Measurements from ENCODE around the gene INO80C. TPM values are rescaled to one million over a fixed set of nuclear protein-coding genes. Genes with fewer than 3 reads are reported as not detected.
"Not testable (repeated sequence)": the region's sequence is repeated elsewhere in the genome, so short reads cannot be mapped to it uniquely, and the experiment has no call there.

The INO80C gene
- total RNA-seq, 1 experiment from 2014 or later: 7.3 TPM

DNA sequence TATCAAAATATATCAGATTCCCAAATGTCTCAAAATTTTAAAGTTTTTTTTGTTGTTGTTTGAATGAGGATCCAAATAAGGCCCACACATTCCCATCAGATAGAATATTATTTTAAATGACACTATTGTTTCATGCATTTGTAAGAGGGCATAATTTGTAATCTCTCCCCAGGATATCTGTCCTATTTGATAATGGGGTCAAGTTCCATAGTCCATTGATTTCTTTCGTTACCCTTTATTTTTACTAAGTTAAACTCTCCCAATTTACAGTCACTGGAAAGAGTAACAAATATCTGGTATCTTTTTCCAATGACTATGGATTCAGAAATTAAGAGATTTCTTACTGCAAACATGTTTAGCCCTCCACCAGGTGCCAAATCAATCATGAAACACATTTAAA, 32.4 kb downstream of the INO80C start:
- no peaks in the 10 kb centered on the region for H3K36me3 ChIP-seq
- no peak overlapping the region for H3K4me3 ChIP-seq
- no peaks in the 10 kb centered on the region for H3K27me3 ChIP-seq
- no peak for DNase-seq
- no peak overlapping the region for H3K27ac ChIP-seq
- no peaks in the 10 kb centered on the region for H3K4me1 ChIP-seq
- no peaks in the 10 kb centered on the region for H3K9me3 ChIP-seq (replicated peaks)

DNA sequence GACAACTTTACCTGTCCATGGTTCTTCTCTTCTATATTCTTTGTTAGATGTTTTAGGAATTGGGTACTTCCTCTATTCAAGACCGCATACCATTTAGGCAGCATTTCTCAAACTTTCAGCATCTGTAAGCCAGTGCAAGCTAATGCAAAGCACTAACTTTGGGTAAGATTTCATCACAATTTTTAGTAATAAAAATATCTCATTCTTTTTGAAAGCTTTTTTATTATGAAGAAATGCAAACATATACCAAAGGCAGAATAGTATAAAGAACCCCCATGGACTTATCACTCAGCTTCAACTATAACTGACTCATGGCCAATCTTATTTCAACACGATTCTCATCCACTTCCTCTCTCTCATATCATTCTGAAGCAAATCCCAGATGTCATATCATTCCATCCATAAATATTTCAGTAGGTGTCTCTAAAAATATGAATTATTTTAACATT, 32.9 kb downstream of the INO80C start:
- no peaks in the 10 kb centered on the region for H3K36me3 ChIP-seq
- H3K27ac ChIP-seq: no peak overlapping the region

DNA sequence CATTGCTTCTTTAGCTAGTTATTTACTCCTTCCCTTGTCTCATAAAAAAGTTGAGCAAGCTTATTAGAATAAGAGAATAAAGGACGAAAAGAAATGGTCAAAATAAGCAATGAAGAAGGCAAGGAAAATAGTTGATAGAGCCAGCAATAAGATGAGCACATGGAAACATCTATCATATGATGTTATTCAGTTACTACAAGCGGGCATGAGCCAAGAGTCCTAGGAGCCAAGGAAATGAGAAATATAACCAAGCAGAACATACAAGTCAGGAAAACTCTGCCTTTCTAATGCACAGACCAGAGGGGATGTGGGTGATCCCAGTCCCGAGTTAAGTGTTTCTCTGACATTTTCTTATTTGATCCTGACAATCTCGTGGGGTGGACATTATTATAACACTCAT, 33.9 kb downstream of the INO80C start:
- no peak overlapping the region for H3K27ac ChIP-seq
- no peaks in the 10 kb centered on the region for H3K27me3 ChIP-seq
- no peaks in the 10 kb centered on the region for H3K9me3 ChIP-seq (replicated peaks)
- no peaks in the 10 kb centered on the region for H3K36me3 ChIP-seq
- DNase-seq: no peak
- no peaks in the 10 kb centered on the region for H3K4me1 ChIP-seq
- no peak overlapping the region for H3K4me3 ChIP-seq

More for the DNA sequence above, 32.9 kb downstream of the INO80C start:
- Histone ChIP-seq H3K27me3 (no peaks in the 10 kb centered on the region), H3K9me3 (replicated peaks) (no peaks in the 10 kb centered on the region), H3K4me3 (no peak overlapping the region), H3K4me1 (no peaks in the 10 kb centered on the region)
- DNase-seq: no peak

DNA sequence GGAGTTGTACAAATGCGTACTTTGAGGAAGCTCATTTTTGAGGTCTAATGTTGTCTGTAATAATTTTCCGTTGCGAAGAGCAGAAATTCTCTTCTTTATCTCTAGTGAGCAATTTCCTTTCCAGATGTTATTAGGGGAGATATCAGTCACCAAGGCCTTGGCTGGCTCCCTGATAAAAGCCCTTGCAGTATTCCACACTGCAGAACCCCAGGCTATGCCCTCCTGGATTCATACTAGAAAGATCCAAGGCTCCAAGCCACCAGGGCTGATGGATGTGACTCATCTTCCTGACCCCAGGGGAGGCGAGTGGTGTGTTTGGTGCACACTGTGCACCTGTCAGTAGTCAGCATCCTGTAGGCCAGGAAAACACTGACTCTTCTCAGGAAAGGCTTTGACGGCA, 34.7 kb downstream of the INO80C start:
- Histone ChIP-seq H3K4me1 (no peaks in the 10 kb centered on the region), H3K27me3 (no peaks in the 10 kb centered on the region), H3K4me3 (no peak overlapping the region), H3K9me3 (replicated peaks) (no peaks in the 10 kb centered on the region), H3K36me3 (no peaks in the 10 kb centered on the region), H3K27ac (no peak overlapping the region)
- peak; percentile 12 to 24 for DNase-seq

DNA sequence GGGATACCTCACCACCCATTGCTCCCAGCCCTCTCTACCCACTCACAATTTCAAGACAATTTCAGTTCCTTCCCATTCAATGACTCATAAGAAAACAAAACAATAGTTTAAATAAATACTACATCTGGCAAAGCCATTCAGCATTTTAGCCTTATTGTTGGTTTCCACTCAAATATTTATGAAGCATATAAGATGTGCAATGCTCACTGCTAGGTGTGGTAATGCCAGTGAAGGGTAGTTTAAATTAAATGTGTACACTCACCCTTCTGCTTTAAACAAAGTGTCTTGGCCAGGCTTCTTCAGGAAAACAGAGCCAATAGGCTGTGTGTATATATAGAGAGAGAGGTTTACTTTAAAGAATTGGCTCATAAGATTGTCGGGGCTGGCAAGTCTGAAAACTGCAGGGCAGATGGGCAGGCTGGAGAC, 37.0 kb downstream of the INO80C start:
- Histone ChIP-seq H3K27ac (no peak overlapping the region), H3K27me3 (no peaks in the 10 kb centered on the region), H3K4me3 (no peak overlapping the region), H3K9me3 (replicated peaks) (no peaks in the 10 kb centered on the region), H3K36me3 (no peaks in the 10 kb centered on the region), H3K4me1 (no peaks in the 10 kb centered on the region)
- no peak for DNase-seq

DNA sequence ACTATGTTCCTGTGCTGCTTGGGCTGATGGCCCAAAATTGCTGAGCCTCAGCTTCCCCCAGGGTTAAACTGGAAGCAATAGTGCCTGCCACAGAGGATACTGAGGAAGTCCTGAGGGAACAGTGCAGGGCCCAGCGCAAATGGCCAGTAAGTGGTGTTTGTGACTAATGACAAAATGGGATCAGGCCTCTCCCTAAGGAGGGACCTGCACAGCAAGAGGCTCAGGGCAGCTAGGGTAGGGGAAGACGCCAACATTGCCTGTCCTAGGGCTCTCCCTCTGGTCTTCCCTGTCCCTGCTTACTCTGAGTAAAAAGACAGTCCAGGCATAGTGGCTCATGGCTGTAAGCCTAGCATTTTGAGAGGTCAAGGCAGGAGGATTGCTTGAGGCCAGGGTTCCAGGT, 37.8 kb downstream of the INO80C start:
- Histone ChIP-seq H3K4me1 (no peaks in the 10 kb centered on the region), H3K36me3 (no peaks in the 10 kb centered on the region)

DNA sequence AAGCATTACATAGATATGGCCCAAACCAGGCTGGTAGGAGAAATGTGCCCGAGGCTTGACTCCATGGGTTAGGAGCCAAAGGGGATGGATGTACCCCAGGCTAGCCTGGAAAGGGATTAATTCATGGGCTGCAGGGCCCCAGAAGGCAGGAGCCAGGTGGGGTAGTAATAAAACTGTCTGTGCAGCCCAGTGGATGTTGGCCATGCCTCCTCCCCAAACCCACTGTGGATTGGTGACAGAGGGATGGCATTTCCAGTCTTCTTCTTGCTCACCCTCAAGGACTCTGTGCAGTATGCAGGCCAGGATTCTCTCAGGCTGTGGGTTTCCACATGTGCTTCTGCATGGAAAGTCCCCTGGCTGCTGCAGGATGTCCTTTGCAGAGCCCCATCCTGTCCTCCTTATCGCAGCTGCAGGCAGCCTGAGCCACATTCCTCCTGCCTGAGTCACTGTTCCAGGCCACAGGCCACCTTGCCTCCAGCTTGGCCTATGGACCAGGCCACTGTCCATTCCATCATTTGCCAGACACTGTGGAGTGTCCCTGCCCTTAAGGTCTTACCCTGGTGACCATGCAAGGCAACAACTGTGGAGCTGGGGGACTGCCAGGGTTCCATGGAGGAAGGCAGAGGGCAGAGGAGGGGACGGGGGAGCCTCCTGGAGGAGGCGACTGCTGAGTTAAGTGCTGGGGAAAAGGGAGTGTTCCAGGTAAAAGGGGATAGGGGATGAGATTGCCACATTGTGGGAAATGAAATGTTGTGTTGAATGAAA, 38.9 kb downstream of the INO80C start:
- H3K36me3 ChIP-seq: no peaks in the 10 kb centered on the region
- H3K4me1 ChIP-seq: no peaks in the 10 kb centered on the region
- H3K27ac ChIP-seq: no peak overlapping the region
- no peaks in the 10 kb centered on the region for H3K9me3 ChIP-seq (replicated peaks)
- H3K27me3 ChIP-seq: no peaks in the 10 kb centered on the region
- DNase-seq: peak; percentile 26 to 36
- no peak overlapping the region for H3K4me3 ChIP-seq

More for the DNA sequence above, 37.8 kb downstream of the INO80C start:
- Histone ChIP-seq H3K27me3 (no peaks in the 10 kb centered on the region), H3K4me3 (no peak overlapping the region), H3K9me3 (replicated peaks) (no peaks in the 10 kb centered on the region), H3K27ac (no peak overlapping the region)
- DNase-seq: no peak

DNA sequence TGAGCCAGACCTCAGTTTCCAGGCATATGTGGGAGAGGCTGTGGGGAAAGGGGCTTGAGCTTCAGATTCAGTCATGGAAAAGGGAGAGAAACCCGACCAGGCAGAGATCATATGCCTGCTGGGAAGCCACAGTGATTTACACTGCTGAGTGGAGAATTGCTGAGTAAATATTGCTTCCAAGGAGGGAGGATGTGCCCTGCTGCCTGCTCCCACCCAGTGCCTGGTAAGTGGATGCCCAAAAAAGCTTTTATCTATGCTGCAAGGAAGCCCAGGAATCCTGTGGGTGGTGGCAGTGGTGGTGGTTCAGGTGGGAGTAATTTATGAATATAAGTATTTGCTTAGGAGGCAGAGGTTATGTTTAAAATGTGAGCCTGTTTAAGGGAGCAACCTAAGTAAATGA, 39.5 kb downstream of the INO80C start:
- no peak for DNase-seq
- H3K36me3 ChIP-seq: no peaks in the 10 kb centered on the region
- no peaks in the 10 kb centered on the region for H3K9me3 ChIP-seq (replicated peaks)
- H3K4me3 ChIP-seq: no peak overlapping the region
- no peaks in the 10 kb centered on the region for H3K27me3 ChIP-seq
- H3K27ac ChIP-seq: no peak overlapping the region
- no peaks in the 10 kb centered on the region for H3K4me1 ChIP-seq

DNA sequence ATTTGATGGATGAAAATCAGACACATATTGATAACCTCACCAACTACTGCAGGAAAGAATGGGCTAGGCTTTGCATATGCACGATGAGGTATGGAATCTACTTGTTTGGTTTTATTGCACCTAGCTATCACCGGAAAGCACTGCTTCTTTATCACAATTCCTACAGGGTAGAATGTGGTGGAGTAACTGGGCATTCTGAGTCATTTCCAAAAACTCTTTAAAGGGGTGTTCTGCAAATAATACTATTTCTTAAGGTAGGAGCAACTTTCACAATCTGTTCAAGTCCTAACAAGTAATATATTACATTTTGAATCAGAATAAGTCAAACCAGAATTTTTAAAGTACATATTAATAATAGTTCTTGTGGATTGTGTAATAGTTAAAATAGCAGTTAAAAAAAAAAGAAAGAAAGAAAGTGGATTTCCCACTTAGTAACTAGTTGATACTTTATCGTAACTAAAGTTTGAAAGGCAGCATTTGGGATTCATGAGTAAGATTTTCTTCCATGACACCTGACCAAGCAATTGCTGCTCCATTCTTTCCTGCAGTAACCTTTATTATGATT, 40.5 kb downstream of the INO80C start:
- H3K36me3 ChIP-seq: no peaks in the 10 kb centered on the region
- H3K9me3 ChIP-seq (replicated peaks): no peaks in the 10 kb centered on the region
- H3K4me1 ChIP-seq: no peaks in the 10 kb centered on the region
- no peak for DNase-seq
- no peaks in the 10 kb centered on the region for H3K27me3 ChIP-seq
- no peak overlapping the region for H3K27ac ChIP-seq
- H3K4me3 ChIP-seq: no peak overlapping the region

DNA sequence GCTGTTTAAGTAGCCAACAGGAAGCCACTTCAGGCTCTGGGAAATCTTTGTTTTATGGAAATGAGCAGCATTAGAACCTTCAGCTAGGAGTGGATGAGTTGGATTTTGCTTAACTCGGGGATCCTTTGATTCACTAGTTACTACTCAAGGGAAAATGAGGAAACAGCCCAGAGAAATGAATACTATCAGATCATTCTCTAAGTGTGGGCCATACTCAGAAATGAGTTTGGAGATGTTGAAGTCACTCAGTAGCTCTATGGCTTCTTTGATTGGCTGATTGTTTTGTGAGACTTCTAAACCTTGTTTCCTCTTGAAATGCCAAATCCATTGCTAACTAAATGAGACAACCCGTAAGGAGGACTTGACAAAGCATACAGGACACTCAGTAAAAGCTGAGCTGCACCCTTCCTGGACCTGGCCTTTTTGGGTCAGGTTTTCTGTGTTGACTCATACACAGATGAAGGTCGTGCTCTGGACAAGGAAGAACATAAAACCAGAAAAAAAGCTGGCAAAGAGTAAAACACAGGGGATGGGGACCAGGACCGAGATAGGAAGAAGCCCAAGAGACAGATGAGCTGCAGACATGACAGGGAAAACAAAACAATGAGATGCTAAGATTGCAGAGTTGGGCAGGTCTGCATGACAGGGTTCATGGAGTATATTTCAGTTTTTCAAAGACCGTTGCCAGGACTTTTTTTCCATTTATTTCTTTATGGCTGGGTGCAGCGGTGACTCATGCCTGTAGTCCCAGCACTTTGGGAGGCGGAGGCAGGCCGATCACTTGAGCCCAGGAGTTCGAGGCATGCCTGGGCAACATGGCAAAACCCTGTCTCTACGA, 41.6 kb downstream of the INO80C start:
- Histone ChIP-seq H3K4me1 (no peaks in the 10 kb centered on the region), H3K27me3 (no peaks in the 10 kb centered on the region), H3K36me3 (no peaks in the 10 kb centered on the region), H3K27ac (no peak overlapping the region), H3K9me3 (replicated peaks) (no peaks in the 10 kb centered on the region), H3K4me3 (no peak overlapping the region)
- DNase-seq: no peak

DNA sequence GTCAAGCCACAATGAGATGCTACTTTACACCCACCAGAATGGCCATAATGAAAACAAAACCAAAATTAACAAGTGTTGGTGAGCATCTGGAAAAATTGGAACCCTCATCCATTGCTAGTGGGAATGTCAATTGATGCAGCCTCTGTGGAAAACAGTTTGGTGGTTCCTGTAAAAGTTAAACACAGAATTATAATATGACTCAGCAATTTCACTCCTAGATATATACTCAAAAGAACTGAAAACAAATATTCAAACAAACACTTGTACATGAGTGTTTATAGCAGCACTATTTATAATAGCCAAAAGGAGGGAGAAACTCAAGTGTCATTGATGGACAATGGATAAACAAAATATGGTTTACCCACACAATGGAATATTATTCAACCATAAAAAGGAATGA, 43.0 kb downstream of the INO80C start:
- no peak for DNase-seq
- H3K4me1 ChIP-seq: no peaks in the 10 kb centered on the region
- H3K27ac ChIP-seq: no peak overlapping the region
- no peaks in the 10 kb centered on the region for H3K27me3 ChIP-seq
- H3K36me3 ChIP-seq: no peaks in the 10 kb centered on the region
- no peaks in the 10 kb centered on the region for H3K9me3 ChIP-seq (replicated peaks)
- H3K4me3 ChIP-seq: no peak overlapping the region

DNA sequence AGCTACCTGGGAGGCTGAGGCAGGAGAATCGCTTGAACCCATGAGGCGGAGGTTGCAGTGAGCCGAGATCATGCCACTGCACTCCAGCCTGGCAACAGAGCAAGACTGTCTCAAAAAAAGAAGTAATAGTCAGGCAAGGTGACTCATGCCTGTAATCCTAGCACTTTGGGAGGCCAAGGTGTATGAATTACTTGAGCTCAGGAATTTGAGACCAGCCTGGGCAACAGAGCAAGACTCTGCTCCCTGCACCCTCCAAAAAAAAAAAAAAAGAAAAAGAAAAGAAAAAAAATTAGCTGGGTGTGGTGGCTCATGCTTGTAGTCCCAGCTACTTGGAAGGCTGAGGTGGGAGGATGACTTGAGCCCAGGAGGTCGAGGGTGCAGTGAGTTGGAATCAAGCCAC, 44.7 kb downstream of the INO80C start:
- not testable (repeated sequence) for H3K36me3 ChIP-seq; H3K4me1 ChIP-seq; H3K27me3 ChIP-seq; DNase-seq; H3K27ac ChIP-seq; H3K4me3 ChIP-seq; H3K9me3 ChIP-seq (replicated peaks)

DNA sequence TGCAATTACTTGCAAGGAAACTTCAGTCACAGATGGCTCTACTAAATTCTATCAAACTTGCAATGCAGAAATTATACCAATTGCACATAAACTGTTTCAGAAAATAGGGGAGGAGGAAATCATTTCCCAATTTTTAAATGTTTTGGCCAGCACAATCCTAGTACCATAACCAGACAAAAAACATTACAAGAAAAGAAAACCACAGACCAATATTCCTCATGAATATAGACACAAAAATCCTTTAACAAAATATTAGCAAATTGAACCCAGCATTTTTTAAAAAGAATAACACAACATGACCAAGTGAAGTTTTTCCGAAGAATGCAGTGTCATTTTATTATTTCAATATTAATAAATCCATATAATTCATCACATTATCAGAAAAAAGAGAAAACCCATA, 45.8 kb downstream of the INO80C start:
- H3K27ac ChIP-seq: no peak overlapping the region
- no peaks in the 10 kb centered on the region for H3K27me3 ChIP-seq
- DNase-seq: no peak
- no peaks in the 10 kb centered on the region for H3K4me1 ChIP-seq
- no peaks in the 10 kb centered on the region for H3K9me3 ChIP-seq (replicated peaks)
- H3K4me3 ChIP-seq: no peak overlapping the region
- H3K36me3 ChIP-seq: no peaks in the 10 kb centered on the region

DNA sequence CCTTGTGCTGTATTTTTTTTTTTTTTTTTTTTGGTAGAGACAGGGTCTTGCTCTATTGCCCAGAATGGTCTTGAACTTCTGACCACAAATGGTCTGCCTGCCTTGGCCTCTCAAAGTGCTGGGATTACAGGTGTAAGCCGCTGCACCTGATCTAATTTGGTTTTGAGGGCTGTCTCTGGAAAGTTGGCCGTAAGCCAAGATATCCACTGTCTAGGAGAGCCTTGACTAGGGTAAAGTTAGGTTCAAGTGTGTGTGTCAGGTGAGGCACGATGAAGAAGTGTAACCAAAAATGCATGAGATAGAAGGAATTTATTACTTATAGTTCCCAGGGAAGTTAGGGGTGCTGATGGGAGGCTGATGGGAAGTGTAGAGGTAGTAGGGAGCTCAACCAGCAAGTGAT, 46.7 kb downstream of the INO80C start:
- Histone ChIP-seq H3K9me3 (replicated peaks) (no peaks in the 10 kb centered on the region), H3K27me3 (no peaks in the 10 kb centered on the region), H3K4me3 (no peak overlapping the region), H3K36me3 (no peaks in the 10 kb centered on the region), H3K27ac (no peak overlapping the region), H3K4me1 (no peaks in the 10 kb centered on the region)
- DNase-seq: no peak

DNA sequence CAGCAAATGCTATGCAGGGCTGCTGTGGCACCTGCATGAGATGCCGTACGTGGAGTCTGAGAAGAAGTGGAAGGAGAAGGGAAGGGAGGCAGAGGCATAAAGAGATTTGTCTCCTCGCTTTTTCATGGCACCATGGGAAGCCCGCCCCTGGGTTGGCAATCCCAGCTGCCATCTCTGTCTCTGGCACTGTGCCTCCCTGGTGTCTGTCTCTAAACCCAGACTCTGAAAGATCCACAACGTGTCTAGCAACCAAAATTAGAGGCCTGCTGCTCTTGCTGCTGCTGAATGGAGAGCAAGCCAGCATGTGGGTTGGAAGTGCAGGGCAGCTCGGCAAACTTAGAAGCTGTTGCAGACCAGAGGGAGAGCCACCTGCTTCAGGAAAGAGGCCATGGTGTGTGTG, 53.1 kb downstream of the INO80C start:
- Histone ChIP-seq H3K4me1 (no peaks in the 10 kb centered on the region), H3K9me3 (replicated peaks) (no peaks in the 10 kb centered on the region), H3K36me3 (no peaks in the 10 kb centered on the region), H3K27me3 (no peaks in the 10 kb centered on the region), H3K27ac (no peak overlapping the region), H3K4me3 (no peak overlapping the region)
- DNase-seq: no peak
